ENCODE results near the gene OPCML. TPM values are rescaled to one million over a fixed set of nuclear protein-coding genes. Genes with fewer than 3 reads are reported as not detected.

OPCML gene
- total RNA-seq, 1 donor from 2014 or later = 0.12 TPM

DNA sequence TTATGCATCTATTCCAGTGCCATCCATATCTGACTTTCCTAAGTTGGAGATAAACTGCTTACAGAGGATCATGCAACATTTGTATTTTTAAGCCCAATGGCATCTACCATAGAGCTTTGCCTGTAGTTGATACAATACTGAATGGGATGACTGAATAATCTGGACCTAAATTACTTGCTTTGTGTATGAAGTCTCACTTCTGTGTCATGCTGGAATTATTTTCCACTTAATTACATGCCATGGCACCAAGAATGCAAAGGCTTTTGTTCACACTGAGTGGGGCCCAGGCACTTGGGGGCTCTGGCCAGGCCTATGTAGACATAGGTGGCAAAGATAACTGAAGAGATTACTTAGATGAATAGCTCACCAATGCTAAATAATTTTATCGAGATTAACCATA is 51.6 kb downstream of the OPCML start:
- no peaks in the 10 kb centered on the region for H3K27me3 ChIP-seq (ENCODE audit: low read depth)
- H3K9me3 ChIP-seq = no peaks in the 10 kb centered on the region
- intact Hi-C loops (cut with DNase I) = no loop called here
- no peak for DNase-seq
- no peak overlapping the region for H3K4me3 ChIP-seq
- H3K36me3 ChIP-seq = no peaks in the 10 kb centered on the region
- TF ChIP-seq, protein P1, sequence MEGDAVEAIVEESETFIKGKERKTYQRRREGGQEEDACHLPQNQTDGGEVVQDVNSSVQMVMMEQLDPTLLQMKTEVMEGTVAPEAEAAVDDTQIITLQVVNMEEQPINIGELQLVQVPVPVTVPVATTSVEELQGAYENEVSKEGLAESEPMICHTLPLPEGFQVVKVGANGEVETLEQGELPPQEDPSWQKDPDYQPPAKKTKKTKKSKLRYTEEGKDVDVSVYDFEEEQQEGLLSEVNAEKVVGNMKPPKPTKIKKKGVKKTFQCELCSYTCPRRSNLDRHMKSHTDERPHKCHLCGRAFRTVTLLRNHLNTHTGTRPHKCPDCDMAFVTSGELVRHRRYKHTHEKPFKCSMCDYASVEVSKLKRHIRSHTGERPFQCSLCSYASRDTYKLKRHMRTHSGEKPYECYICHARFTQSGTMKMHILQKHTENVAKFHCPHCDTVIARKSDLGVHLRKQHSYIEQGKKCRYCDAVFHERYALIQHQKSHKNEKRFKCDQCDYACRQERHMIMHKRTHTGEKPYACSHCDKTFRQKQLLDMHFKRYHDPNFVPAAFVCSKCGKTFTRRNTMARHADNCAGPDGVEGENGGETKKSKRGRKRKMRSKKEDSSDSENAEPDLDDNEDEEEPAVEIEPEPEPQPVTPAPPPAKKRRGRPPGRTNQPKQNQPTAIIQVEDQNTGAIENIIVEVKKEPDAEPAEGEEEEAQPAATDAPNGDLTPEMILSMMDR (IDR thresholded peaks at IDR 0.05) = no peak
- no peak overlapping the region for H3K27ac ChIP-seq
- H3K4me1 ChIP-seq = no peaks in the 10 kb centered on the region
- no peak for ATAC-seq

- no peak for DNase-seq
- H3K4me1 ChIP-seq = no peaks in the 10 kb centered on the region
- no peaks in the 10 kb centered on the region for H3K9me3 ChIP-seq
- H3K4me3 ChIP-seq = no peak overlapping the region
- no peak for ATAC-seq
- H3K27ac ChIP-seq = no peak overlapping the region
- intact Hi-C loops (cut with DNase I) = no loop called here
- no peaks in the 10 kb centered on the region for H3K27me3 ChIP-seq (ENCODE audit: low read depth)
- TF ChIP-seq, protein P1 (IDR thresholded peaks at IDR 0.05) = no peak
- no peaks in the 10 kb centered on the region for H3K36me3 ChIP-seq
These were observed 53.1 kb downstream of the OPCML start for GRCh38 chr11:133479209-133479608.

DNA sequence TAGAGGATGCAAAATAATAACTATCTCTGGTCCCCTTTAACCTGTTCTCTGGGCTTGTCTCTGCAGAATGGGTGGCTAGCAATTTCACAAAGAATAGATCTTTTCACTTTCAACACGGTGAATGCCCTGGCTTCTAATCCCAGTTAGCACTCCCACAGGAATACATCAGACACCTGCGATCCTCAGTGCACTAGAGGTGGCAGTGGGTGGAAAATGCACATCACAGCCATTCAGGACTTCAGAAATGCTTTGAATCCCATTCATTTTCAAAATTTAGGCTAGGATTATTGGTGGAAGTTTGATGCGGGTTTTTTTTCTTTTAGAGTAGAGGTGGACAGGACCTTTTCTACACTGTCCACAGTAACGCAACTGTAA is 55.1 kb downstream of the OPCML start:
- DNase-seq (no peak), ATAC-seq (no peak)

DNA sequence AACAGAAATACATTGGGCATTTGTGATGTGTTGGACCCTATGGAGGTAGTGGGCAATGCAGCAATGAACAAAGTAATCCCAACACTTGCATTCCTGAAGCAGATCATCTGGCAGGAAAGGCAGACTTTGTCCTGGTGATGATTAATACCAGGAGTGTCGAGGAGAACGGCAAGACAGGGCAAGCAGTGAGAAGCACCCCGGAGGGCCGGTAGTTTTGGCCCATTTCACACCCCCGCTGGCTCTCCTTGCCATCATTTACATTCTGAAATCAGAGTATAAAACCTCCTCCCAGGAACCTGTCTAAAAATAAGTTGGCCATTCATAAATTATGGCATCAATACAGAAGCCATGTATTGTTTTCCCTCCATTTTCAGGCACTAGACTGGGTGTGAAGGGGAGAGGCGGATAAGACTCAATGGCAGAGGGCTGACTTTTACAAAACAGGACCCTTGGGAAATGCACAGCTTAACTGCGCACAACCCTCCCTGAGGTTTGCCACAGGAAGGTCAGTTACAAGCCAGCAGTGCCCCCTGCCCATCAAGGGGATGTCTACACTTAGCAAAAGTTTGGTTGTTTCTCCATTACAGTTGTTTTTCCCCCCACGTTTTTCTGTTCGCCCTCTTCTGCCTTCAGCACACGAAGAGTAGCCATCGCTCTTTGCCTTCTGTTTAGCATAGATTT is 55.6 kb downstream of the OPCML start:
- ATAC-seq (no peak), DNase-seq (no peak)
- no peaks in the 10 kb centered on the region for H3K4me1 ChIP-seq
- TF ChIP-seq, protein P1 (IDR thresholded peaks at IDR 0.05) = no peak
- intact Hi-C loops (cut with DNase I) = no loop called here
- no peaks in the 10 kb centered on the region for H3K36me3 ChIP-seq
- no peak overlapping the region for H3K4me3 ChIP-seq
- no peaks in the 10 kb centered on the region for H3K27me3 ChIP-seq (ENCODE audit: low read depth)
- no peaks in the 10 kb centered on the region for H3K9me3 ChIP-seq
- H3K27ac ChIP-seq = no peak overlapping the region

More for the DNA sequence above, 55.1 kb downstream of the OPCML start:
- Histone ChIP-seq H3K9me3 (no peaks in the 10 kb centered on the region), H3K4me3 (no peak overlapping the region), H3K36me3 (no peaks in the 10 kb centered on the region), H3K4me1 (no peaks in the 10 kb centered on the region), H3K27ac (no peak overlapping the region), H3K27me3 (ENCODE audit: low read depth) (no peaks in the 10 kb centered on the region)
- TF ChIP-seq, protein P1 (IDR thresholded peaks at IDR 0.05) = no peak
- intact Hi-C loops (cut with DNase I) = no loop called here

DNA sequence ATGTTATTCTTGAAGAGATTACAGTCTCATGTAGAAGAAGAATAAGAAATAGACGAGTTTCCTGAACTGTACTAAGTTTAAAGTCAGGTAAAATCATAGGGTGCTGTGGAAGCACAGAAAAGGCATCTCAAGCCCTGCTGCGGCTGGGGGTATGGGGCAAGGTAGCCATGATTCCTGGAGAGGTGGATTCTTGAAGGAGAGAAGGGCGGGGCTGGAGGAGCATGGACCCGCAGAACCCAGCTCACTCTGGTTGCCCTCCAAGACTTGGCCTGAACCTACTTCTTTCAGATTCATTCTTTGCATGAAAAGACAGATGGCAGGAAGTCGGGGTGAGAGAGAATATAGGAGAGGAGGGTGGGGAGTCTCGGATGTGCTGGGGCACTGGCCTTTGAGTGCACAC is 57.8 kb downstream of the OPCML start:
- Histone ChIP-seq H3K4me1 (no peaks in the 10 kb centered on the region), H3K27me3 (ENCODE audit: low read depth) (no peaks in the 10 kb centered on the region), H3K9me3 (no peaks in the 10 kb centered on the region), H3K36me3 (no peaks in the 10 kb centered on the region), H3K4me3 (no peak overlapping the region), H3K27ac (no peak overlapping the region)
- DNase-seq (no peak), ATAC-seq (no peak)
- intact Hi-C loops (cut with DNase I) = no loop called here
- TF ChIP-seq, protein P1 (IDR thresholded peaks at IDR 0.05) = no peak

Measured in lower lobe of right lung (tissue), 2 donors.